ENCODE measurements around the gene B3GNT2.
"Not testable (repeated sequence)": the region's sequence is repeated elsewhere in the genome, so short reads cannot be mapped to it uniquely, and the experiment has no call there.

B3GNT2 gene

GRCh38 chr2:62195421-62196277 is at the start of gene B3GNT2:
TSS of gene B3GNT2 (plus strand) at chr2:62196115. CDS start at chr2:62222221, 26,106 bp downstream.
- no peak for DNase-seq

GRCh38 chr2:62146790-62147189 is 49.1 kb upstream of the B3GNT2 start:
- not testable (repeated sequence) for DNase-seq

- no peak for DNase-seq
Measured at GRCh38 chr2:62147610-62148301, 48.2 kb upstream of the B3GNT2 start.

GRCh38 chr2:62149708-62150107 is 46.2 kb upstream of the B3GNT2 start:
- no peak for DNase-seq

- DNase-seq: no peak
Measured at GRCh38 chr2:62150597-62151305, 45.2 kb upstream of the B3GNT2 start.

- DNase-seq: no peak
Measured at GRCh38 chr2:62151306-62151638, 44.6 kb upstream of the B3GNT2 start.

- DNase-seq: no peak
Measured at GRCh38 chr2:62152000-62152399, 43.9 kb upstream of the B3GNT2 start.

GRCh38 chr2:62156861-62157496 is 38.9 kb upstream of the B3GNT2 start:
- no peak for DNase-seq

- no peak for DNase-seq
Measured at GRCh38 chr2:62158444-62159121, 37.3 kb upstream of the B3GNT2 start.

GRCh38 chr2:62160691-62161090 is 35.2 kb upstream of the B3GNT2 start:
- not testable (repeated sequence) for DNase-seq

GRCh38 chr2:62163106-62163831 is 32.6 kb upstream of the B3GNT2 start:
- no peak for DNase-seq

- DNase-seq: no peak
Measured at GRCh38 chr2:62163834-62164233, 32.1 kb upstream of the B3GNT2 start.

- no peak for DNase-seq
Measured at GRCh38 chr2:62175728-62176127, 20.2 kb upstream of the B3GNT2 start.

- DNase-seq: no peak
Measured at GRCh38 chr2:62176801-62177200, 19.1 kb upstream of the B3GNT2 start.

GRCh38 chr2:62177392-62178049 is 18.4 kb upstream of the B3GNT2 start:
- no peak for DNase-seq

- no peak for DNase-seq
Measured at GRCh38 chr2:62178741-62179271, 17.1 kb upstream of the B3GNT2 start.

GRCh38 chr2:62180975-62181374 is 14.9 kb upstream of the B3GNT2 start:
- DNase-seq: no peak

- no peak for DNase-seq
Measured at GRCh38 chr2:62181843-62182242, 14.1 kb upstream of the B3GNT2 start.

GRCh38 chr2:62184512-62185230 is 11.2 kb upstream of the B3GNT2 start:
- no peak for DNase-seq

GRCh38 chr2:62185475-62186155 is 10.3 kb upstream of the B3GNT2 start:
- DNase-seq: no peak

Measured in DMS79 (cell line).